Suprapubic skin (tissue), 4 donors: ENCODE measurements around the gene BZW1. TPM values are rescaled to one million over a fixed set of nuclear protein-coding genes. Genes with fewer than 3 reads are reported as not detected.

Experiments used
- DNase-seq, 2 donors: peaks; one replicate each; pipeline ENCODE4 v3.0.0-alpha.2; 2019; ENCODE audit warnings: low spot score in 2 of 2
- H3K27ac ChIP-seq: fragments of 200-600 bp; sonication (generic); one replicate; pipeline ENCODE4 v1.5.1; 2019
- H3K27me3 ChIP-seq: fragments of 200-600 bp; sonication (generic); one replicate; pipeline ENCODE4 v1.5.1; 2019
- H3K36me3 ChIP-seq: fragments of 200-600 bp; sonication (generic); one replicate; pipeline ENCODE4 v1.5.1; 2019
- H3K4me1 ChIP-seq: fragments of 200-600 bp; sonication (generic); one replicate; pipeline ENCODE4 v1.5.1; 2019
- H3K4me3 ChIP-seq: fragments of 200-600 bp; sonication (generic); one replicate; pipeline ENCODE4 v1.5.1; 2019; ENCODE audit warnings: mild to moderate bottlenecking
- H3K9me3 ChIP-seq: fragments of 200-600 bp; sonication (generic); one replicate; pipeline ENCODE4 v1.5.1; 2019
- CTCF ChIP-seq, 2 donors: fragments of 200-600 bp in 1 of 2; fragments of 450-650 bp in 1 of 2; sonication (generic) in 1 of 2; IDR thresholded peaks; one replicate each; pipeline ENCODE4 v1.5.1; 2016 to 2019; ENCODE audit warnings: antibody characterized with exemption in 2 of 2, mild to moderate bottlenecking in 1 of 2, moderate library complexity in 1 of 2
- EP300 ChIP-seq: sonication (generic); formaldehyde crosslinking; IDR thresholded peaks from one replicate; pipeline ENCODE4 v1.6.1; 2017; ENCODE audit warnings: antibody characterized with exemption
- POLR2A ChIP-seq, 2 donors: fragments of 450-650 bp; IDR thresholded peaks; one replicate each; pipeline ENCODE4 v1.6.1; 2017; ENCODE audit warnings: antibody characterized with exemption in 2 of 2, mild to moderate bottlenecking in 2 of 2, moderate library complexity in 2 of 2
- POLR2AphosphoS5 ChIP-seq, 3 donors: sonication (generic); formaldehyde crosslinking; IDR thresholded peaks; one replicate each; pipeline ENCODE4 v1.6.1; 2017; ENCODE audit warnings: antibody characterized with exemption in 3 of 3
- WGBS: methylation state at CpG from one replicate; pipeline ENCODE4 v1.1.5; 2018; 5-methylcytosine and 5-hydroxymethylcytosine counted together
- total RNA-seq, 4 donors: library from RNA; depleted of rRNA; stranded (reverse); fragments of >200 nt; gene quantifications; one replicate each; pipeline ENCODE4 v1.1.0, GENCODE V29; 2016

The BZW1 gene
- total RNA-seq, 4 donors from 2014 or later = 103 to 215 (median 137) TPM

- H3K4me1 ChIP-seq = peaks cover 35% of the 10 kb centered on the region
- no peaks in the 10 kb centered on the region for H3K9me3 ChIP-seq
- no peak for TF ChIP-seq CTCF (IDR thresholded peaks at IDR 0.05)
- no peak for TF ChIP-seq POLR2A (IDR thresholded peaks at IDR 0.05)
- no peak for TF ChIP-seq POLR2AphosphoS5 (IDR thresholded peaks at IDR 0.05)
- TF ChIP-seq EP300 = no peak
- no peak for DNase-seq
- 28% methylated on average over 6 of the region's 6 CpGs for WGBS
- no peaks in the 10 kb centered on the region for H3K27me3 ChIP-seq
- peak overlapping the region; percentile 84 for H3K4me3 ChIP-seq
- peak overlapping the region; percentile 95 for H3K27ac ChIP-seq
- H3K36me3 ChIP-seq = peaks cover 3% of the 10 kb centered on the region
Measured at GRCh38 chr2:200810252-200810997, 1.3 kb upstream of the BZW1 start.

DNA sequence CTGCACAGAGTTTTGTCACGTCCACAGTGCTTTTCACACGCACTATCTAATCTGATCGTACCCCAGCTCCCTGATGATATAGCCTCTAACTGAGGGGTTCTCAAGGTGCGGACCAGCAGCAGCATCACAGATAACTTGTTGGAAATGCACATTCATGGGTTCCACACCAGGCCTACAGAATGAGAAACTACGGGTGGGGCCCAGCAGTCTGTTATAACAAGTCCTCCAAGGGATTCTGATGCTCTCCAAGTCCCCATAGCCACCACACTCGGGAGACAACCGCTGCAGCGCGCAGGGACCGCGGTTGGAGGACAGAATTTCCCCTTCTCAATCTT is 745 bp upstream of the BZW1 start:
- H3K36me3 ChIP-seq = peaks cover 8% of the 10 kb centered on the region
- H3K4me3 ChIP-seq = peak overlapping the region; percentile 84
- H3K4me1 ChIP-seq = peaks cover 35% of the 10 kb centered on the region
- DNase-seq = no peak
- peak overlapping the region; percentile 95 for H3K27ac ChIP-seq
- H3K27me3 ChIP-seq = no peaks in the 10 kb centered on the region
- H3K9me3 ChIP-seq = no peaks in the 10 kb centered on the region
- under 1% methylated on average over 11 of the region's 11 CpGs for WGBS
- TF ChIP-seq CTCF (IDR thresholded peaks at IDR 0.05) (no peak), POLR2A (IDR thresholded peaks at IDR 0.05) (no peak), EP300 (no peak), POLR2AphosphoS5 (IDR thresholded peaks at IDR 0.05) (no peak)

DNA sequence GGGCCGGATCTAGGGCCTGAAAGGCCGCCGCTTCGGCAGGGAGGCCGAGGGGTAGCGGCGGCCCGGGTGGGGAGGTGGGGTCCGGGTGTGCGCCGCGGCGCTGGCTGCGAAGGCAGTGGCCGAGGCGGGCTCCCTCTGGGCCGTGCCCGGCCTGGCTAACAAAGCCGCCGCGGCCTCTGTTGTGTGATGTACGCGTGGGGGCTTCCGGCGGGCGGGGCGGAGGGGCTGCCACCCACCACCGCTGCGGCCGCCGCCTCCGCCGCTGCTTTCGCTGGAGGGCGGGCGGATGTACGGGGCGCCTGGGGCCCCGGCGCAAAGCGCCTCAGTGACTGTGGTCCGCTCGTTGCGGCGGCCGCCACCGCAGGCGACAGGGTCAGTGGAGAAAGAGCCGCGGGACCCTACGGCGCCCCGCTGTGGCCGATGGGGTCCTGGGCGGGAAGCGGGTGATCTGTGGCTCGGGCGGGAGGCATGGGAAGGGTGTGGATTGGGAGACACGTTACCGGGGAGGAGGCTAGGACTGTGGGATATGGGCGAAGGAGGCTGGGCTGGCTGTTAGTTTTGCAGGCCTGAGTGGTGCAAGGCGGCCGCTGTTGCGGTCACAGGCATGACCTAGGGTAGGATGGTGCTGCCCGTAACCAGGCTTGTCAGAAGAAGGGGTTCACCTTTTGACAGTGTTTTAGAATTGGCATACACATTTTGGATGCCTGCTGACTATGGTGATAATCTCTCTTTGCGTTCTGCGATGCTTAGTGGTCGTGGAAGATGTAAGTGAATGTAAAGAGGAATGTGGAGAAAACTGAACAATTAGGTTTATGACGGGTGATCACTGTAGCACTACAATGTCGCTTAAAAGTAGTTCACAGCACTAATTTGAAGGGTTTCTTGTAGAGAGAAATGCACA is 662 bp downstream of the BZW1 start:
- Histone ChIP-seq H3K4me1 (peaks cover 35% of the 10 kb centered on the region), H3K36me3 (peaks cover 21% of the 10 kb centered on the region), H3K4me3 (peak overlapping the region; percentile 84), H3K27me3 (no peaks in the 10 kb centered on the region), H3K9me3 (no peaks in the 10 kb centered on the region), H3K27ac (peak overlapping the region; percentile 95)
- 1% methylated on average over 28 of the region's 70 CpGs for WGBS
- TF ChIP-seq POLR2AphosphoS5 (IDR thresholded peaks at IDR 0.05) (peak in 2 of 3 donors; percentile 33 to 53), CTCF (IDR thresholded peaks at IDR 0.05) (peak; percentile 11 to 59), EP300 (no peak)
- peak; percentile 87 to 89 for DNase-seq

GRCh38 chr2:200814276-200814815 is 2.6 kb downstream of the BZW1 start:
- no peak overlapping the region for H3K27ac ChIP-seq
- H3K4me3 ChIP-seq = no peak overlapping the region

More at GRCh38 chr2:200814276-200814815, 2.6 kb downstream of the BZW1 start:
- Histone ChIP-seq H3K9me3 (no peaks in the 10 kb centered on the region), H3K4me1 (peaks cover 35% of the 10 kb centered on the region), H3K27me3 (no peaks in the 10 kb centered on the region), H3K36me3 (peaks cover 41% of the 10 kb centered on the region)
- TF ChIP-seq POLR2AphosphoS5 (IDR thresholded peaks at IDR 0.05) = no peak
- TF ChIP-seq CTCF (IDR thresholded peaks at IDR 0.05) = no peak
- TF ChIP-seq EP300 = no peak
- no peak for TF ChIP-seq POLR2A (IDR thresholded peaks at IDR 0.05)
- whole genome bisulfite sequencing = 72% methylated on average over 3 of the region's 3 CpGs
- no peak for DNase-seq
